ENCODE data around the gene CHPF. TPM values are rescaled to one million over a fixed set of nuclear protein-coding genes. Genes with fewer than 3 reads are reported as not detected.

CHPF gene
- total RNA-seq, 1 donor from 2014 or later = 43.4 TPM

DNA sequence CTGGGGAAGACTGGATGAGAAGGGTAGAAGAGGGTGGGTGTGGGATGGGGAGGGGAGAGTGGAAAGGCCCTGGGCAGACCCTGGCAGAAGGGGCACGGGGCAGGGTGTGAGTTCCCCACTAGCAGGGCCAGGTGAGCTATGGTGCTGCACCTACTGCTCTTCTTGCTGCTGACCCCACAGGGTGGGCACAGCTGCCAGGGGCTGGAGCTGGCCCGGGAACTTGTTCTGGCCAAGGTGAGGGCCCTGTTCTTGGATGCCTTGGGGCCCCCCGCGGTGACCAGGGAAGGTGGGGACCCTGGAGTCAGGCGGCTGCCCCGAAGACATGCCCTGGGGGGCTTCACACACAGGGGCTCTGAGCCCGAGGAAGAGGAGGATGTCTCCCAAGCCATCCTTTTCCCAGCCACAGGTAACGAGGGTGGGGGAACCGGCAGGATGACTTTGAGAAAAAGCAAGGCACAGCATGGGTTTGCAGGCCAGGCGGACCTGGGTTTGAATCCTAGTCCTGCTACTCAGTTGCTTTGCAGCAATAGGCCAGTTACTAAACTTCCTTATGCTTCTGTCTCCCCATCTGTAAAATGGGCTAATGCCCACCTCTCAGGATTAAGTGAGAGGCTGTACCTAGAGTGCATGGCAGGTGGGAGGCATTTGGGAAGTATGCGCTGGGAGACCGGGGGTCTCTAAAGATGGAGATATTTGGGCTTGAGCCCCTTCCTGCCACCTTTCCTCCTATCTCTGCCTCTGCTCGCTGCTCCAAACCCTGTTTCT is 28.8 kb upstream of the CHPF start, which contains the start of gene INHA:
Gene INHA, plus strand, starts transcription at position 74 of the 765 bp plus-strand sequence. Its CDS starts 65 bp downstream, at position 139.
- no peaks in the 10 kb centered on the region for H3K9me3 Mint-ChIP-seq
- intact Hi-C loops (cut with micrococcal nuclease) = no loop called here
- H3K4me3 Mint-ChIP-seq = no peak within 1 kb of the TSS
- no peak within 1 kb of the TSS for H3K27ac Mint-ChIP-seq
- no peaks in the 10 kb centered on the region for H3K36me3 Mint-ChIP-seq (ENCODE audit: low read depth)
- H3K4me1 Mint-ChIP-seq (ENCODE audit: low read depth) = no peaks in the 10 kb centered on the region
- DNase-seq (ENCODE audit: low spot score) = no peak
- H3K27me3 Mint-ChIP-seq (ENCODE audit: insufficient read depth) = peaks cover 40% of the 10 kb centered on the region

DNA sequence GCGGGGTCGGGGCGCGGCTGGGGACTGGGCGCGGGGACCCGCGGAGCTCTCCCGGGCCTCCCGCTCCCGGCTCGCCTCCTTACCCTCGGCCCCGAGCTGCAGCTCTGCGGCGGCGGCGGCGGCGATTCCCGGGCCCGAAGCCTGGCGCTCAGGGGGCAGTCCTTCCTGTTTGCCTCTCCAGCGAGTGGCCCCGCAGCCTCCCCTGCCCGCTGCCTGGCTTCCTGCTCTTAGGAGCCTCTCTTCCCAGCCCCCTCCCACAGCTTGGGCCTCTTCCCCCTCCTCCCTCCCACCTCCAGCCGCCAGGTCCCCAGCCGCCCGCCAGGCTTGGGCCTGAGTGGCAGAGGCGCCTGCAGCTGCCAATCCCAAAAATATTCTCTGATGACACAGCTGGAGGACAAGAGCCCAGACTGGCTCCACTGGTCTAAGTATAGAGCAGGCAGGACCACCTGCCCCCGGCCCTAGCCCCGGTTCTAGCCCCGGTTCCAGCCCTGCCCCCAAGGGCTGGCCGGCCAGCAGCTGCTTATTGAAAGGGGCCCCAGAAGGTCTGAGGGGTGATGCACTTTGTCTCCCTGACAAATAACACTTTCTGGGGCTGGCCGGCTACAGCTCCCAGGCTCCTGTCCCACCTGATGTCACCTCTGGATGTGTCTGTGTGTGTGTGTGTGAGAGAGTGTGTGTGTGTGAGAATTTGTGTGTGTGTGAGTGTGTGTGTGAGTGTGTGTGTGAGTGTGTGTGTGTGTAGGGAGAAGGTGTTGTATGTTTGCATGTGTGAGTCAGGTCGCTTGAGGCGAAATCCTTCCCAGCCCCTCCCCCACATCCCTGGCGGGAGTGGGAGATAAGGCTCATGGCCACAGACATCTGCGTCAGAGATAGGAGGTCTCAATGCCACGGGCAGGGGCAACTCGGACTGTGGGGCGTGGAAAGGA is 28.0 kb upstream of the CHPF start, which contains the start of gene OBSL1:
Gene OBSL1, minus strand, starts transcription at position 229 of the 926 bp plus-strand sequence. CDS start 307 bp downstream, outside the sequence.
- intact Hi-C loops (cut with micrococcal nuclease) = no loop called here
- Mint-ChIP-seq H3K36me3 (ENCODE audit: low read depth) (no peaks in the 10 kb centered on the region), H3K27me3 (ENCODE audit: insufficient read depth) (peaks cover 38% of the 10 kb centered on the region), H3K4me3 (no peak within 1 kb of the TSS), H3K4me1 (ENCODE audit: low read depth) (no peaks in the 10 kb centered on the region), H3K27ac (no peak within 1 kb of the TSS), H3K9me3 (no peaks in the 10 kb centered on the region)
- DNase-seq (ENCODE audit: low spot score) = no peak

GRCh38 chr2:219570924-219571310 is 27.3 kb upstream of the CHPF start:
- Mint-ChIP-seq H3K9me3 (no peaks in the 10 kb centered on the region), H3K36me3 (ENCODE audit: low read depth) (no peaks in the 10 kb centered on the region), H3K4me1 (ENCODE audit: low read depth) (no peaks in the 10 kb centered on the region), H3K4me3 (no peak overlapping the region), H3K27ac (no peak overlapping the region), H3K27me3 (ENCODE audit: insufficient read depth) (peaks cover 39% of the 10 kb centered on the region)
- intact Hi-C loops (cut with micrococcal nuclease) = no loop called here
- no peak for DNase-seq (ENCODE audit: low spot score)

DNA sequence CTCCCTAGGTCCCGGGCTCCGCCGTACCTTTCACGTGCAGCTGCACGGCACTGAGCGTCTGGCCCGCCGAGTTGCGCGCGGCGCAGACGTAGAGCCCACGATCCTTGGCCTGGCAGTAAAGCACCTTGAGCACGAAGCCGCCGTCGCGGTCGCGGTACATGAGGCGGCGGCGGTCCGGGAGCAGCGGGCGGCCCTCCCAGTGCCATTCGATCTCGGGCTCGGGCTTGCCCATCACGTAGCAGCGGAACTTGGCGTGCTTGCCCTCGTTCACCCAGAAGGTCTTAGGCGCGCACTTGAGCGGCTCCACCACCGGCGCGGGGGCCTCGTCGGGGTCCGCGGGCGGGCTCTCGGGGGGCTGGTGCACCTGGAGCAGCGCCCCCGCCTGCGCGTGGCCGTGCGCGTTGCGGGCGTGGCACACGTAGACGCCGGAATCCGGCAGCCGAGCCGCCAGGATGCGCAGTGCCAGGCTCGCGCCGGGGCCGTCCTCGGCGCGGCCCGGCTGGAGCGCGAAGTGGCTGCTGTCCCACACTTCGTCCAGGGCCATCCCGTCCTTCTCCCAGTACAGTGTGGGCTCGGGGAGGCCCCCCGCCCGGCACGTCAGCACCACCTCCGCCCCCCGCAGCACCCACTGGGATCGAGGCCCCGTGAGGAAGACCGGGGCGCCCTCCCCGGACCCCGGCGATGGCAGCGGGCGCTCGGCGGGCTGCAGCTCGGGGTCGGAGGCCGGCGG is 26.8 kb upstream of the CHPF start:
- Mint-ChIP-seq H3K4me3 (no peak overlapping the region), H3K27me3 (ENCODE audit: insufficient read depth) (peaks cover 40% of the 10 kb centered on the region), H3K36me3 (ENCODE audit: low read depth) (no peaks in the 10 kb centered on the region), H3K4me1 (ENCODE audit: low read depth) (no peaks in the 10 kb centered on the region), H3K27ac (no peak overlapping the region), H3K9me3 (no peaks in the 10 kb centered on the region)
- DNase-seq (ENCODE audit: low spot score) = no peak
- intact Hi-C loops (cut with micrococcal nuclease) = no loop called here

GRCh38 chr2:219569635-219570034 is 26.0 kb upstream of the CHPF start:
- H3K4me3 Mint-ChIP-seq = no peak overlapping the region
- H3K4me1 Mint-ChIP-seq (ENCODE audit: low read depth) = no peaks in the 10 kb centered on the region
- no peaks in the 10 kb centered on the region for H3K9me3 Mint-ChIP-seq
- no peak for DNase-seq (ENCODE audit: low spot score)
- intact Hi-C loops (cut with micrococcal nuclease) = no loop called here
- no peaks in the 10 kb centered on the region for H3K36me3 Mint-ChIP-seq (ENCODE audit: low read depth)
- H3K27ac Mint-ChIP-seq = no peak overlapping the region
- peaks cover 40% of the 10 kb centered on the region for H3K27me3 Mint-ChIP-seq (ENCODE audit: insufficient read depth)

- no peak for DNase-seq (ENCODE audit: low spot score)
- Mint-ChIP-seq H3K36me3 (ENCODE audit: low read depth) (no peaks in the 10 kb centered on the region), H3K9me3 (no peaks in the 10 kb centered on the region), H3K4me1 (ENCODE audit: low read depth) (no peaks in the 10 kb centered on the region), H3K4me3 (no peak overlapping the region), H3K27me3 (ENCODE audit: insufficient read depth) (peaks cover 40% of the 10 kb centered on the region), H3K27ac (no peak overlapping the region)
- intact Hi-C loops (cut with micrococcal nuclease) = no loop called here
Observed at GRCh38 chr2:219569041-219569440, 25.4 kb upstream of the CHPF start.

- Mint-ChIP-seq H3K36me3 (ENCODE audit: low read depth) (no peaks in the 10 kb centered on the region), H3K4me1 (ENCODE audit: low read depth) (no peaks in the 10 kb centered on the region), H3K27ac (no peak overlapping the region), H3K9me3 (no peaks in the 10 kb centered on the region), H3K4me3 (no peak overlapping the region), H3K27me3 (ENCODE audit: insufficient read depth) (peaks cover 33% of the 10 kb centered on the region)
- no peak for DNase-seq (ENCODE audit: low spot score)
- intact Hi-C loops (cut with micrococcal nuclease) = no loop called here
Observed at GRCh38 chr2:219567791-219568361, 24.3 kb upstream of the CHPF start.

GRCh38 chr2:219567131-219567530 is 23.5 kb upstream of the CHPF start:
- Mint-ChIP-seq H3K36me3 (ENCODE audit: low read depth) (no peaks in the 10 kb centered on the region), H3K9me3 (no peaks in the 10 kb centered on the region), H3K27ac (no peak overlapping the region), H3K4me1 (ENCODE audit: low read depth) (no peaks in the 10 kb centered on the region), H3K4me3 (no peak overlapping the region), H3K27me3 (ENCODE audit: insufficient read depth) (peaks cover 29% of the 10 kb centered on the region)
- DNase-seq (ENCODE audit: low spot score) = no peak
- intact Hi-C loops (cut with micrococcal nuclease) = no loop called here

- H3K27me3 Mint-ChIP-seq (ENCODE audit: insufficient read depth) = peaks cover 24% of the 10 kb centered on the region
- H3K4me1 Mint-ChIP-seq (ENCODE audit: low read depth) = no peaks in the 10 kb centered on the region
- H3K9me3 Mint-ChIP-seq = no peaks in the 10 kb centered on the region
- no peak overlapping the region for H3K27ac Mint-ChIP-seq
- no peak overlapping the region for H3K4me3 Mint-ChIP-seq
- no peak for DNase-seq (ENCODE audit: low spot score)
- intact Hi-C loops (cut with micrococcal nuclease) = no loop called here
- no peaks in the 10 kb centered on the region for H3K36me3 Mint-ChIP-seq (ENCODE audit: low read depth)
Observed at GRCh38 chr2:219566640-219567039, 23.0 kb upstream of the CHPF start.

DNA sequence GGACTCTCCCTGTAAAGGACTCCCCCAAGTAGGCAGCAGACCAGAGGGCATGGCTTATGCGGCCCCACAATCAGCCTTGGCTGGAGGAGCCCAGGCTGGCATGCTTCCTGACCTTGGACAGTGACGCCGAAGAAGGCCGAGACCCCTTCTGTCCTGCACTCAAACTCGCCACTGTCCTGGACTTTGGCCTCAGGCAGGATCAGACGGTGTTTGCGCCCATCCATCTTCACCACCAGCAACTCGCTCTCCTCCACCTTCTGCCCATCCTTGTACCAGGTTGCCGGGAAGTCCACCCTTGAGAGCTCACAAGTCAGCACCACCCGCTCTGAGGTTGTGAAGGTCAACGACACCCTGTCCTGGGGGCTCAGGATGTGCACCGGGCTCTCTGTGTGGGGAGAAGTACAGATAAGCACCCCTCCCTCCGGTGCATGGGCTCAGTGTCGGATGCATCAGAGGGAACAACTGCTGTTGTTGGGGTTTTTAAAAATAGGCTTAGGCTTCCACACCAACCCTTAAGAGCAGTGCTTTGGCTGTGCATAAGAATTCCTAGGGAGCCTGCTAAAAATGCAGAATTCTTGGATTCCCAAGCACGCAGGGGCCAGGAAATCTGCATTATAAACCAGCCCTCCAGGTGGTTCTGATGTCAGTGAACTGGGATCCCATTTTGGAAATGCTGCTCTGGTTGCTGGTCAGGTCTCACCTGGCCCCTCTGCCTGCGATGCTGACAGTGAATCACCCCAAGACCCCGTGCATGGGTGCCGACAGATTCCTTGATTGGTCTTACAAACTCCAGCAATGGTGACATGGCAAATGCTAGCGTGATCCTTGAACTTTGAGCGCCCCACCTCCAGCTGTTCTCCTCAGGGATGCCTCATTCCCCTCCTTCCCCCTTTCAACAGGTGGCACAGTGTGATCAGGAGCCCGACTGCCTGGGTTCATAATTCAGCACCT is 21.8 kb upstream of the CHPF start:
- intact Hi-C loops (cut with micrococcal nuclease) = no loop called here
- Mint-ChIP-seq H3K4me3 (no peak overlapping the region), H3K4me1 (ENCODE audit: low read depth) (no peaks in the 10 kb centered on the region), H3K27ac (no peak overlapping the region), H3K27me3 (ENCODE audit: insufficient read depth) (peaks cover 24% of the 10 kb centered on the region), H3K9me3 (no peaks in the 10 kb centered on the region), H3K36me3 (ENCODE audit: low read depth) (no peaks in the 10 kb centered on the region)
- no peak for DNase-seq (ENCODE audit: low spot score)

- H3K4me3 Mint-ChIP-seq = no peak overlapping the region
- no peaks in the 10 kb centered on the region for H3K36me3 Mint-ChIP-seq (ENCODE audit: low read depth)
- intact Hi-C loops (cut with micrococcal nuclease) = no loop called here
- no peak for DNase-seq (ENCODE audit: low spot score)
- H3K27me3 Mint-ChIP-seq (ENCODE audit: insufficient read depth) = peaks cover 9% of the 10 kb centered on the region
- no peaks in the 10 kb centered on the region for H3K4me1 Mint-ChIP-seq (ENCODE audit: low read depth)
- no peaks in the 10 kb centered on the region for H3K9me3 Mint-ChIP-seq
- H3K27ac Mint-ChIP-seq = no peak overlapping the region
Observed at GRCh38 chr2:219563271-219563928, 19.8 kb upstream of the CHPF start.
